ENCODE data around the gene SOX6.

The SOX6 gene

DNA sequence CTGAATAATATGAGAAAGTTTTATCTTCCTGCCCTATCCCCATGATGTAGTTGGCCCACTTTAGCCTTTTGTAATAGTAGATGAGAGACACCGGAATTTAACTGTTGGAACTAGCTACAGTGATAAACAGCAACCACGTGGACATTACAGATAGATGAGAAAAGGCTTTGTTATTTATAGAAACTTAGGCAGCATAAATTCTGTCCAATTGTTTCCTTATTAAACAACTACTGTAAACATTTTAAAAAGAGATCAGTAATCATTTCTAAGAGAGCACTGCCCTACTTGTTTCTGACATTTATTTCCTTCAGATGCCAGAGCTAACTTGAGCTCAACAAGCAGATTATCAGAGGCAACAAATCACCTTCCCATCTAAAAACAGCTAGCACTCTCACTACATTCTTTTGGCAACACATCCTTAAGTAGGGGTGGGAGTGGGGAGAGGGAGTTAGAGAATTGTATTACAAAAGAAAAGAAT lies 63.1 kb downstream of the SOX6 start:
- Histone ChIP-seq H3K4me3 (ENCODE audit: low read length in 2 of 2) (no peak overlapping the region), H3K9ac (ENCODE audit: low read length in 2 of 2) (no peak overlapping the region)

DNA sequence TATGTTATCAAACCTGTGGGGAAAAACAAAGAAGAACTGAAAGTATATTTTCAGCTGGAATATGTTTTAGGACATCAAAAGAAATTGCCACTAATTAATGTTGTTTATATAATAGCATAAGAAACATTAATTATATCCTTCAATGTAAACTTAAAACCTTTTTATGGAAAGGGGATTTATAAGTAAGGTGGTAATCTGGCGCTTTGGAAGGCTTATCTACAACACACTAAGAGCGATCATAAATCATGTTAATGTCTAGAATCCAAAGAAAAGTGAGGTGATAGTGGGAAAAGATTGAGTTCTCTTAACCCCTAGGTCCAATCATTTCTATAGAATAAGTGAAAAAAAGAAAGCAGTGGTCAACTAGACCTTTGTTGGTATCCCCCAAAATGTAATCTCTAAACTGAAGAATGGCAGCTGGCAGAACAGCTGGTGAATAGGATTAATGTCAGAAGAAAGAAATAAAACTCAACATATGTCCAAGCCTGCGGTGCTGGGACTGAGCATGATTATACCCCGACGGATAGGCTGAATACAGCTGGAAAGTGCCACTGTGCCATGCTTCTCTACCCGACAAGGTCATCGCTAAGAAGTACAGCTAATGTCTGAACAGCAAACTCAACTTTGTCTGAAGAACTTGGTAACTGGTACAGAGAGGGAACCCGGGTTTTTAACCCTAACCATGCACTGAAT lies 64.0 kb downstream of the SOX6 start:
- H3K27me3 ChIP-seq (ENCODE audit: control insufficient read depth in 1 of 2, insufficient read depth in 2 of 2, low read length in 2 of 2), result no peaks in the 10 kb centered on the region
- H3K4me3 ChIP-seq (ENCODE audit: low read length in 2 of 2), result no peak overlapping the region
- no peak overlapping the region for H3K27ac ChIP-seq (ENCODE audit: low read length)
- H3K36me3 ChIP-seq (ENCODE audit: control insufficient read depth in 2 of 2, insufficient read depth in 2 of 2, low read length in 2 of 2), result no peaks in the 10 kb centered on the region
- no peak overlapping the region for H3K9ac ChIP-seq (ENCODE audit: low read length in 2 of 2)
- no peaks in the 10 kb centered on the region for H3K9me3 ChIP-seq (ENCODE audit: control insufficient read depth in 2 of 2, low read length in 2 of 2)
- H3K4me1 ChIP-seq (ENCODE audit: control insufficient read depth, insufficient read depth, low read length), result no peaks in the 10 kb centered on the region

More for the DNA sequence above, 63.1 kb downstream of the SOX6 start:
- Histone ChIP-seq H3K27ac (ENCODE audit: low read length) (no peak overlapping the region), H3K9me3 (ENCODE audit: control insufficient read depth in 2 of 2, low read length in 2 of 2) (no peaks in the 10 kb centered on the region), H3K27me3 (ENCODE audit: control insufficient read depth in 1 of 2, insufficient read depth in 2 of 2, low read length in 2 of 2) (no peaks in the 10 kb centered on the region), H3K36me3 (ENCODE audit: control insufficient read depth in 2 of 2, insufficient read depth in 2 of 2, low read length in 2 of 2) (no peaks in the 10 kb centered on the region), H3K4me1 (ENCODE audit: control insufficient read depth, insufficient read depth, low read length) (no peaks in the 10 kb centered on the region)

DNA sequence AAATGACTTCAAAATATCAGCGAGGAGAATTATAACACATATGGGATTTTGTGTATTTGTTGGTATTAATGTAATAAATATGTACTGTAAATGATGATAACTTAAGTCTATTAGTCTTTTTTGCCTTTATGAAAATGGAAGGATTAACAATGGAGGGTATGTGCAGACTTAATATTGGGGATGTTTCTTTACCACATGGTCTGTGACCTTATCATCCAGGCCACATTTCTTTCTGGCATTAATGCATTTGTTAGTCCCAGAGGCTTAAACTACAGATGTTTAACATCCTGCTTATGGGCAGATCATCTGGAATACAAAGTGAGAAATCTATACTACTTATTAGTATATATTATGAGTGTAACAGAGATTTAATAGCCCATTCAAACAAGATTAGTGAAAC lies 64.6 kb downstream of the SOX6 start:
- H3K36me3 ChIP-seq (ENCODE audit: control insufficient read depth in 2 of 2, insufficient read depth in 2 of 2, low read length in 2 of 2), result no peaks in the 10 kb centered on the region
- no peak overlapping the region for H3K9ac ChIP-seq (ENCODE audit: low read length in 2 of 2)
- no peaks in the 10 kb centered on the region for H3K27me3 ChIP-seq (ENCODE audit: control insufficient read depth in 1 of 2, insufficient read depth in 2 of 2, low read length in 2 of 2)
- H3K4me3 ChIP-seq (ENCODE audit: low read length in 2 of 2), result no peak overlapping the region
- H3K27ac ChIP-seq (ENCODE audit: low read length), result no peak overlapping the region
- no peaks in the 10 kb centered on the region for H3K4me1 ChIP-seq (ENCODE audit: control insufficient read depth, insufficient read depth, low read length)
- H3K9me3 ChIP-seq (ENCODE audit: control insufficient read depth in 2 of 2, low read length in 2 of 2), result no peaks in the 10 kb centered on the region

DNA sequence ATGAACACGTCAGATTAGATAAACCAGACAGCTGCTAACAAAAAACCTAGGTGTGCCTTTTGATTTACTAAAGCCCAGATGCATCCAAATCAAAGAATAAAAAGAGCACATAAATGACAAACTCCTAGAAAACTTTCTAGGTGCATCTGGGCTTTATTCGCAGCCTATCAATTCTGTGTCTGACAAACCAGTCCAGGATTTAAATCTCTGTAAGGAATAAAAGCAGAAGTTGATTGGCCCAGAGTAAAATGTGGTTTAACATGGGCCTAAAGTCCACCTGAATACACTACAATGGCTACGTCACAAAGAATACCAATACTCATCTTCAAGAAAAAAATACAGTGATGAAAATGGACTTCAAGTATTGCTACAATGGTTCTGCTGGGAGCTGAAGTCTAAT lies 66.8 kb downstream of the SOX6 start:
- Histone ChIP-seq H3K9ac (ENCODE audit: low read length in 2 of 2) (no peak overlapping the region), H3K4me1 (ENCODE audit: control insufficient read depth, insufficient read depth, low read length) (no peaks in the 10 kb centered on the region)

DNA sequence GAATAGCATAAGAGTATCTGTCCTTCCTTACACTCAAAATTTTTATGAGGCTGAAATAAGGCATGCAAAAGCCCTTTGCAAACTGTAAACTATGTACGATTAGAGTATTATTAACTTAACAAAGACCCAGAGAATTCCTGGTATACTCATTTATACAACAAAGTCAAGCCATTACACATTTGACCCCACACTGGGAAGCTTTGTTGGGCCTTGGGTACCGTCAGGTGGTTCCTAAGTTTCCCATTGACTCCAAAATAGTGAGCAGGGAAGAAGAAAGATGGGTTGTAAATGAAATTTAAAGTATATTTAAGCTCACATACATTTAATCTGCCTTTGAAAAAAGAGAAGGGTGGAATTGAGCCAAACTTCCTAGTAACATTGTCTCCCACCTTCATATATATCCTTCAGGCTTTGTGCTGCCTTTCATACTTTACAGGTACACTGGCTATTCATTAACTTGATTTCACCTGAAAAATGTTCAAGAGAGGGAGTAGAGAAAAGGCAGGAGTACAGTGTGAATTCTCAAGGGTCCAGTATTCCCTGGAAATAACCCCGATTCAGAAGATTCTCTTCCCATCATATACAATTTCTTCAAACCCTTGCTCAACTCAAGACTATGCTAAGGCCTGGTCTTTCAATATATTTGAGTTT lies 68.6 kb downstream of the SOX6 start:
- no peak overlapping the region for H3K4me3 ChIP-seq (ENCODE audit: low read length in 2 of 2)
- H3K36me3 ChIP-seq (ENCODE audit: control insufficient read depth in 2 of 2, insufficient read depth in 2 of 2, low read length in 2 of 2), result no peaks in the 10 kb centered on the region
- no peaks in the 10 kb centered on the region for H3K27me3 ChIP-seq (ENCODE audit: control insufficient read depth in 1 of 2, insufficient read depth in 2 of 2, low read length in 2 of 2)
- no peaks in the 10 kb centered on the region for H3K9me3 ChIP-seq (ENCODE audit: control insufficient read depth in 2 of 2, low read length in 2 of 2)
- H3K9ac ChIP-seq (ENCODE audit: low read length in 2 of 2), result no peak overlapping the region
- no peak overlapping the region for H3K27ac ChIP-seq (ENCODE audit: low read length)
- H3K4me1 ChIP-seq (ENCODE audit: control insufficient read depth, insufficient read depth, low read length), result no peaks in the 10 kb centered on the region

More for the DNA sequence above, 66.8 kb downstream of the SOX6 start:
- H3K4me3 ChIP-seq (ENCODE audit: low read length in 2 of 2), result no peak overlapping the region
- H3K9me3 ChIP-seq (ENCODE audit: control insufficient read depth in 2 of 2, low read length in 2 of 2), result no peaks in the 10 kb centered on the region
- H3K36me3 ChIP-seq (ENCODE audit: control insufficient read depth in 2 of 2, insufficient read depth in 2 of 2, low read length in 2 of 2), result no peaks in the 10 kb centered on the region
- H3K27ac ChIP-seq (ENCODE audit: low read length), result no peak overlapping the region
- H3K27me3 ChIP-seq (ENCODE audit: control insufficient read depth in 1 of 2, insufficient read depth in 2 of 2, low read length in 2 of 2), result no peaks in the 10 kb centered on the region

DNA sequence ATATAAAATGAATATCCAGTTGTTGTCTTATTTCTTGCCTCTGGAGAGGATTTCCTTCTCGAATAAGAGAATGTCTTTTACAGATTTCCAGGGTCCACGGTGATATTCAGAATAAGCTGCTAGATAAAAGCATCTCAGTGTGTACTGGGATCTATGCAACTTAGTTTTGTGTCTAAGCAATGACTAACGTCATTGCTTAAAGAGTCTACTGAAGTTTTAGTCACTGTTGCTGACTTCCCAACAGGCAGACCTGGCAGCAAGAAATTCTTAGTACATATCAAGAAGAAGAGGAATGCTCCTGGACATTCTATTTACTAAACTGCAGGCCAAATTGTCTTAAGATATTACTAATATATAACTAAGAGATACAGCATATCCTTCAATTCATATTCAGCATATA lies 70.3 kb downstream of the SOX6 start:
- H3K27ac ChIP-seq (ENCODE audit: low read length), result no peak overlapping the region
- no peak overlapping the region for H3K9ac ChIP-seq (ENCODE audit: low read length in 2 of 2)
- no peaks in the 10 kb centered on the region for H3K36me3 ChIP-seq (ENCODE audit: control insufficient read depth in 2 of 2, insufficient read depth in 2 of 2, low read length in 2 of 2)
- no peaks in the 10 kb centered on the region for H3K9me3 ChIP-seq (ENCODE audit: control insufficient read depth in 2 of 2, low read length in 2 of 2)
- no peaks in the 10 kb centered on the region for H3K4me1 ChIP-seq (ENCODE audit: control insufficient read depth, insufficient read depth, low read length)
- no peak overlapping the region for H3K4me3 ChIP-seq (ENCODE audit: low read length in 2 of 2)
- H3K27me3 ChIP-seq (ENCODE audit: control insufficient read depth in 1 of 2, insufficient read depth in 2 of 2, low read length in 2 of 2), result no peaks in the 10 kb centered on the region

DNA sequence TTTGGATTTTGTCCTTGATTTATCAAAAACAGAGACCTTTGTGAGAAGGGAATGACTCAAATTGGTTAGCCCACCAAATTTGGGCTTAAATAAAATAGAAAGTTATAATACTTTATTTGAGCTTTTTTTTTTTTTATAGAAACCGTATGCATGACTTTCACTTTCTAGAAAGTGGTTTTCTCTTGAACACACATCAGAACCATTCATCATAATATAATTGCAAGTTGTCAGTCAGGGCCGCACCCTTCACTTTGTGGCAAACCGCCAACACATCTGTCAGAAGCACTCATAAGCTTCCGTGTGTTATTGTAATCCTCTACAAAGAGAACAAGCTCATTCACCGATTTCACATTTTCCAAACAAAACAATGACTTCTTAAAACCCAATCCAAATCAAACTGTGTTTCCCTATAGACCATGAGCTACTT lies 76.1 kb downstream of the SOX6 start:
- no peaks in the 10 kb centered on the region for H3K4me1 ChIP-seq (ENCODE audit: control insufficient read depth, insufficient read depth, low read length)
- H3K4me3 ChIP-seq (ENCODE audit: low read length in 2 of 2), result no peak overlapping the region
- H3K36me3 ChIP-seq (ENCODE audit: control insufficient read depth in 2 of 2, insufficient read depth in 2 of 2, low read length in 2 of 2), result no peaks in the 10 kb centered on the region
- H3K27ac ChIP-seq (ENCODE audit: low read length), result no peak overlapping the region
- no peak overlapping the region for H3K9ac ChIP-seq (ENCODE audit: low read length in 2 of 2)
- H3K9me3 ChIP-seq (ENCODE audit: control insufficient read depth in 2 of 2, low read length in 2 of 2), result no peaks in the 10 kb centered on the region
- no peaks in the 10 kb centered on the region for H3K27me3 ChIP-seq (ENCODE audit: control insufficient read depth in 1 of 2, insufficient read depth in 2 of 2, low read length in 2 of 2)

DNA sequence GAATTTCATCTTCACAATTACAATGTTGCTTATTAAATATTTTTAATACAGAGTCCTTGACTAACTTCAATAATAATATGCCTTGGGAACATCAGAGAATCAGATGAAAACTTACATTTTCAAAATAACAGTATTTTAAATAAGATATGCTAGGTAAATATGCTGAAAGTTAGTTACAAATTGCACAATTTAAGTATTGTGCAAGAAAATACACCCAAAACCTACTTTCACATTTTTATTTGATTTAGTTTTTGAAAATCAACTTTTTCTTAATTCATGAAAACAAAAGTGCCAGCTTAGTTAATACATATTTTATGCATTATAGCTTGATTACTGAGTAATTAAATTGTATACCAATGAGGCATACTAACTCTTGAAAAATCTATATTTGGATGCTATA lies 76.8 kb downstream of the SOX6 start:
- no peaks in the 10 kb centered on the region for H3K36me3 ChIP-seq (ENCODE audit: control insufficient read depth in 2 of 2, insufficient read depth in 2 of 2, low read length in 2 of 2)
- no peak overlapping the region for H3K4me3 ChIP-seq (ENCODE audit: low read length in 2 of 2)
- no peak overlapping the region for H3K9ac ChIP-seq (ENCODE audit: low read length in 2 of 2)
- no peaks in the 10 kb centered on the region for H3K4me1 ChIP-seq (ENCODE audit: control insufficient read depth, insufficient read depth, low read length)
- H3K9me3 ChIP-seq (ENCODE audit: control insufficient read depth in 2 of 2, low read length in 2 of 2), result no peaks in the 10 kb centered on the region
- no peak overlapping the region for H3K27ac ChIP-seq (ENCODE audit: low read length)
- no peaks in the 10 kb centered on the region for H3K27me3 ChIP-seq (ENCODE audit: control insufficient read depth in 1 of 2, insufficient read depth in 2 of 2, low read length in 2 of 2)

DNA sequence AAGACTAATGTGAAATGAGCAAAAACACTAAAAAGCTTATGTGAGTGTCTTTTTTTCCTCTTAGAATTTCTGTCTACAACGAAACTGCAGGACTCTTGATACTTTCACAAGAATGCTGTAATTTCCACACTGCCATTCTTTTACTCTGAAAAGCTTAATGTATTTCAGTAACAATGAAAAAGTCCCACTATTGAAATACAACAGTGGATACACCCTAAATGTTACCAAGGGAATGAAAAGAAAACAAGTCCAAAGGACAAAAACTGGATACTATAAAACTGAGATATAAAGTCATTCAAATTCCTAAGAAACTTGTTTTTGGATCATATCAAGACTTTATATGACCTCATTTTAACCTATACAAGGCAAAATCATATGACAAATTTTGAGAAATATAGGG lies 77.4 kb downstream of the SOX6 start:
- Histone ChIP-seq H3K9ac (ENCODE audit: low read length in 2 of 2) (no peak overlapping the region), H3K36me3 (ENCODE audit: control insufficient read depth in 2 of 2, insufficient read depth in 2 of 2, low read length in 2 of 2) (no peaks in the 10 kb centered on the region), H3K27ac (ENCODE audit: low read length) (no peak overlapping the region), H3K27me3 (ENCODE audit: control insufficient read depth in 1 of 2, insufficient read depth in 2 of 2, low read length in 2 of 2) (no peaks in the 10 kb centered on the region), H3K9me3 (ENCODE audit: control insufficient read depth in 2 of 2, low read length in 2 of 2) (no peaks in the 10 kb centered on the region), H3K4me1 (ENCODE audit: control insufficient read depth, insufficient read depth, low read length) (no peaks in the 10 kb centered on the region), H3K4me3 (ENCODE audit: low read length in 2 of 2) (no peak overlapping the region)

DNA sequence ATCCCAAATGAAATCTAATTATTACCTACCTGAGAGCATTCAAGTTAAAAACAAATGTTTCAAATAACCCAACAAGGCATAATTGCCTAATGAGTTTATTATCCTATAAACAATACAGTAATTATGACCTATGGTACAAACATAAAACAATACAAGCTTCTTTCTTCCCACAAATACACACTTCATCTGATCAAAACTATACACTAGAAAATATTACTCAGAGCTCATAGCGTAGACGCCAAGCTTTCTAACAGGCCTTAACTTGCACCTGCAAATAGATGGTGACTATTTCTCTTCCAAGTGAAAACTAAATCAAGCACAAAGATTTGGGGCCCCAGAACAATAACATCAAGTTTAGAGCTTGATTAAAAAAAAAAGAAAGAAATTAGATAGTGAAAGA lies 78.1 kb downstream of the SOX6 start:
- H3K27ac ChIP-seq (ENCODE audit: low read length), result no peak overlapping the region
- no peaks in the 10 kb centered on the region for H3K36me3 ChIP-seq (ENCODE audit: control insufficient read depth in 2 of 2, insufficient read depth in 2 of 2, low read length in 2 of 2)
- no peak overlapping the region for H3K9ac ChIP-seq (ENCODE audit: low read length in 2 of 2)
- H3K9me3 ChIP-seq (ENCODE audit: control insufficient read depth in 2 of 2, low read length in 2 of 2), result no peaks in the 10 kb centered on the region
- no peak overlapping the region for H3K4me3 ChIP-seq (ENCODE audit: low read length in 2 of 2)
- H3K27me3 ChIP-seq (ENCODE audit: control insufficient read depth in 1 of 2, insufficient read depth in 2 of 2, low read length in 2 of 2), result no peaks in the 10 kb centered on the region
- no peaks in the 10 kb centered on the region for H3K4me1 ChIP-seq (ENCODE audit: control insufficient read depth, insufficient read depth, low read length)

DNA sequence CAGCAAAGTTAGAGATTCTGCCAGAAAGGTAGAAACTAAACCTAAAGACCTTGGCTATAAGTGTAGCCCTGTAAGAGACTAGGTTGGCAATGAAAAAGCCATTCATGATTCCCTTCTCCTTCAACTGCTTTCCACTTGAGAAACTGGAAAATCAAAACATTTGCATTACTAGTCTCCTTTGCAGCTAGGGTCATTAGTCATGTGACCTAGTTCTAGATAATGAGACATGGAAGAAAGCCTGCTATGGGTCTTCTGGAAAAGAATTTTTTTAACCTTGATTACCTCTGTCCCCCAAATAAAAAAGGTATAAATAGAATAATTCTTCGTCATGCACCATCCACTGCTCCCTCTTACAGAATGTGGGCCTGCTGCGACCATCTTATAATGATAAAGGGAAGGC lies 80.1 kb downstream of the SOX6 start:
- H3K27me3 ChIP-seq (ENCODE audit: control insufficient read depth in 1 of 2, insufficient read depth in 2 of 2, low read length in 2 of 2), result no peaks in the 10 kb centered on the region
- H3K4me3 ChIP-seq (ENCODE audit: low read length in 2 of 2), result no peak overlapping the region
- no peaks in the 10 kb centered on the region for H3K4me1 ChIP-seq (ENCODE audit: control insufficient read depth, insufficient read depth, low read length)
- H3K9me3 ChIP-seq (ENCODE audit: control insufficient read depth in 2 of 2, low read length in 2 of 2), result no peaks in the 10 kb centered on the region
- no peaks in the 10 kb centered on the region for H3K36me3 ChIP-seq (ENCODE audit: control insufficient read depth in 2 of 2, insufficient read depth in 2 of 2, low read length in 2 of 2)
- H3K9ac ChIP-seq (ENCODE audit: low read length in 2 of 2), result no peak overlapping the region
- no peak overlapping the region for H3K27ac ChIP-seq (ENCODE audit: low read length)
